GM19035 (cell line): ENCODE data around the gene WWP2.
A peak's percentile ranks its signal among the peaks of the same experiment; 100 is the strongest.
"Not testable (repeated sequence)": the region's sequence is repeated elsewhere in the genome, so short reads cannot be mapped to it uniquely, and the experiment has no call there.

Experiments used
- ATAC-seq: cut with Tn5 transposase; IDR thresholded peaks from one replicate; pipeline ENCODE4 v1.9.1; 2021; ENCODE audit not compliant: unreplicated experiment

Gene WWP2

DNA sequence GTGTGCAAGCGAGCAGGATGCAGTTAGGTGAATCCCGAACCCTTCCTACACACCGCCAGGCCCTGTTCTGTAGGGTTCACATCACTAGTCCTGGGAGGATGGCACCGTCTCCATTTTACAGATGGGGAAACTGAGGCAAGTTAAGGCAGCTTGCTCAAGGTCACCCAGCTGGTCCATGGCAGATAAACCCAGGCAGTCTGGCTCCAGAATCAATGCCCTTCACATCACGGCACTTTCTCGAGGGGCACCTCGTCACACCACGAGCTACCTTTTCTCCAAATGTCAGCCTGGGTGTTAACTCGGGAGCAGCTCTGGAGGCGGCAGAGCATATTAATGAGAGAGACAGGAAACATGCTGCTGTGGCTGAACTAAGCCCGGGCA, 16.9 kb upstream of the WWP2 start:
- no peak for ATAC-seq

GRCh38 chr16:69745959-69746358, 16.2 kb upstream of the WWP2 start:
- no peak for ATAC-seq

DNA sequence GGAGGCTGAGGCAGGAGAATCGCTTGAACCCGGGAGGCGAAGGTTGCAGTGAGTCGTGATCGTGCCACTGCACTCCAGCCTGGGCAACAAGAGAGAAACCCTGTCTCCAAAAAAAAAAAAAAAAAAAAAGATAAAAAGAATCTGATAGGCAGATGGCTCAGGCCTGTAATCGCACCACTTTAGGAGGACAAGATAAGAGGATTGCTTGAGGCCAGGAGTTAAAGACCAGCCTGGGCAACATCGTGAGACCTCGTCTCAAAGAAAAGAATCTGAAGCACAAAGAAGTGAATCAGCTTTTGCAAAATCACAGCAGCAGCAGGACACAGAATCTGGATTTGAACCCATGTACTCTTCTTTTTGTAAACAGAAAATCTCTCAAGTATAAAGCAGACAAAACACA, 15.0 kb upstream of the WWP2 start:
- no peak for ATAC-seq

DNA sequence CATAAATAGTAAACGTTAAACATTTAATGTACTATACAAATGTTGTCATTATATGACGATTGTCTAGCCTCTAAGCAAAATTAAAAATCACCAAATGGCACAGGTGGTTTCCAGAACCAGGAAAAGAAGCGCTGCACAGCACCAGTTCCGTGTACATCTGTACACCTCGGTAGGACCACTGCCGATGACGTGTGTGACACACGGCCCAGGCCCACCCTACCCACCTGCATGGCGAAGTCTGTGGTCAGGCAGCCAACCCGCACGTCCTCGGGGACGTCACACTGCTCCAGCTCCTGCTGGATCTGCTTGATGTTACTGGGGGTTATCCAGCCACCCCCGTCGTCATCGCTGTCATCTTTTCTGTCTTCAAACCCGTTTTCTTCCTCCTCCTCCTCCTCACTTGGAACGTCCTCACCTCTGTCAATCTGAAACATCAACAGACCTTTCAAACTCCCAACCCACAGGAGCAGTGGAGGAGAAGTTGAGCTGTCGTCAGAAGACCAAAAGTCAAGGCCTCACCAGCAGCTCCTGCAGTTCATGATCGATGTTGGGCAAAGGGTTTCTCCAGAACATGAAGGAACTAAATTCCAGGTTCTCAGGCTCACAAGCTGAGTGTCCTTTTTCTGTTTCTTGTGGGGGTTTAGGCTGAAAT, 13.3 kb upstream of the WWP2 start:
- ATAC-seq = no peak

- ATAC-seq = peak; percentile 9
Measured at GRCh38 chr16:69754143-69754468, 8.0 kb upstream of the WWP2 start.

DNA sequence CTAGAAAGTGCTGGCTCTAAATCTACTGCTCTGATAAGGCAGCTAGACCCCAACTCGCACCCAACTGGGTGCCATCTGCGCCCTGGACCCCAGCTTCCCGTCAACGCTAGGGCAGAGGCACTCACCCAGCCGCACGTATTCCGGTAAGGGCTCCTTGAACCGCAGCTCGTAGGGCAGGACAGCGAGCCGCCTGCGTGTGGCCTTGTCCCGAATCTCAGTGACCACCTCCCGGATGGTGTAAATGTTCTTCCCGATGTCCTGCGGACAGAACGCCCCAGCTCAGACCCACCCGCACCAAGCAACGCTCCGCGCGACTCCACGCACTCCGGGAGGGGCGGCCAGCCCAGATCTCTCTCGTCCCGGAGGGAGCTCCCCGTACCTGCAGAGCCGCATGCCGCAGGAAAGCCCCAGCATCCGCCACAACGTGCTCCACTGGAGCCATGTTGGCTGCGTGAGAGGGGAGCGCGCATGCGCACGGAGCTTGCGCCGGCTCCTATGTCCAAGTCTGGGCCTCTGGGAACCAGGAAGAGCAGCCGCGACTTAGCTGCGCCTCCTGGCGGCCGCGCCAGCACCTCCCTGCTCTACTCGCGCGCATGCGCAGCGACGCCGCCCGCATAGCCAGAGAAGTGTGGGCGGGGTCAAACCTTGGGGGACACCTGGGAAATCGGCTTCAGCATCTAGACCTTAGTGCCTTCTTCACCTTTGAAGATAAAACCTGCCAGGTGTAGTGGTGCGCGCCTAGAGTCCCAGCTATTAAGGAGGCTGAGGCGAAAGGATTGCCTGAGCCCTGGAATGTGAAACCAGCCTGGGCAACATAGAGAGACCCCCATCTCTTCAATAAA, 7.4 kb upstream of the WWP2 start, which contains the start of gene NOB1:
NOB1 (minus strand) TSS at position 458 of the 842 bp plus-strand sequence; CDS start at position 442, 16 bp downstream.
- peak; percentile 96 for ATAC-seq

- ATAC-seq = no peak
Measured at GRCh38 chr16:69756705-69757104, 5.4 kb upstream of the WWP2 start.

DNA sequence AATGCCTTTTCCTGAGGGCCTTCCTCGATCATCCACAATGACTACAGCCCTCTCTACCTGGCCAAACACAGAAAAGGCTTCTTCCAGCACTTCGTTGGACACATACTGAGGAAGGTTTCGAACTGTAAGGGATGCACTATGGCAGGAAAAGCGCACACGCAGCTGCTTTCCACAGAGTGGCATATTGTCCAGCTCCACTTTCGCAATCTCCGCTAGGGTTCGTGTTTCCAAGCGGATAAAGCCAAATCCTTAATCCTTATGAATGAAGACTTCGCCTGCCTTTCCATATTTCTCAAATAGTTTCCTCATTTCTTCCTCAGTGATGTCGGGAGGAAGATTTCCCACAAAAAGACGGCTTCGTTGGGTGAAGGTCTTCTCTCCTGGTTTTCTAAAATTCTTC, 4.8 kb upstream of the WWP2 start:
- not testable (repeated sequence) for ATAC-seq

GRCh38 chr16:69762814-69763598, 874 bp downstream of the WWP2 start:
- peak; percentile 24 for ATAC-seq

- ATAC-seq = no peak
Measured at GRCh38 chr16:69763599-69763942, 1.4 kb downstream of the WWP2 start.

DNA sequence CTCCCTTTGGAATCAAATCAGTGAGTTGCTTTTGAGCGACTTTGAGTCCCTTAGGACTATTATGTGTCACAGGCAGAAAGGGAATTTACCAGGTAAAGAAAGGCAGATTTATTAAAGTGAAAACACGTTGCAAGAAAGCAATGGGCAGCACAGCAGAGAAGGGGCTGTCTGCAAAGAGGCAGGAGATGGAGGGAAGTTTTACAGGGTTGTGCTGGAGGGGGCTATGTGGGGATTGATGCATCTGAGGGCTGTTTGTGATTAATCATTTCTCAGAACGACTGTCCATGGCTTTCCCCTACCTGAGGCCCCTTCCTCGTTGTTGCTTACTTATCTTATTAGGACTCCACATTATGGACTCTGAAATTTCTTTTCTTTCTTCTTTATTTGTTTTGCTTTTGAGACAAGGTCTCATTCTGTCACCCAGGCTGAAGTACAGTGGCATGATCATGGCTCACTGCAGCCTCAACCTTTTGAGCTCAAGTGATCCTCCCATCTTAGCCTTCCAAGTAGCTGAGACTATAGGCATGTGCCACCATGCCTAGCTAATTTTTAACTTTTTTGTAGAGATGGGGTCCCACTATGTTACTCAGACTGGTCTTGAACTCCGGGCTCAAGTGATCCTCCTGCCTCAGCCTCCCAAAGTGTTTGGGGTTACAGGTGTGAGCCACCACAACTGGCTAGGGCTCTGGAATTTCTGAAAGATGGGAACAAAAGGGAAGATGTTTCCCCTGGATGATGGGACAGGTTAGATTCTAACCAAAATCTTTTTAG, 5.5 kb downstream of the WWP2 start:
- ATAC-seq = no peak

- ATAC-seq = no peak
Measured at GRCh38 chr16:69768666-69769065, 6.5 kb downstream of the WWP2 start.

- no peak for ATAC-seq
Measured at GRCh38 chr16:69769404-69769803, 7.3 kb downstream of the WWP2 start.

GRCh38 chr16:69771651-69771967, 9.5 kb downstream of the WWP2 start:
- ATAC-seq = no peak

DNA sequence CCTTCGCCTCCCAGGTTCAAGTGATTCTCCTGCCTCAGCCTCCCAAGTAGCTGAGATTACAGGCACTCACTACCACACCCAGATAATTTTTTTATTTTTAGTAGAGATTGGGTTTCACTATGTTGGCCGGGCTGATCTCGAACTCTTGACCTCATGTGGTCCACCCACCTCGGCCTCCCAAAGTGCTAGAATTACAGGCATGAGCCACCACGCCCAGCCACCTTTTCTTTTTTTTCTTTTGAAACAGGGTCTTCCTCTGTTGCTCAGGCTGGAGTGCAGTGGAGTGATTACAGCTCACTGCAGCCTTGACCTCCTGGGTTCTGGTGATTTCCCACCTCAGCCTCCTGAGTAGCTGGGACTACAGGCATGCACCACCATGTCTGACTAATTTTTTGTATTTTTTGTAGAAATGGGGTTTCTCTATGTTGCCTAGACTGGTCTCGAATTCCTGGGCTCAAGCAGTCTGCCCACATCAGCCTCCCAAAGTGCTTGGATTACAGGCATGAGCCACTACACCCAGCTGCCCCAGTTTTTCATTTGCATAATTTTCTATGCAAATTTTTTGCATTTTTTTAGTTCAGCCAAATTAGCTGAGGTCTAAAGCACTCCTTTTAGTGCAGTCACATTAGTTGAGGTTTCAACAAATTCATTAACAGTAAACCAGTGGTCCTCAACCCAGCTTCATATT, 11.3 kb downstream of the WWP2 start:
- ATAC-seq = no peak

- ATAC-seq = no peak
Measured at GRCh38 chr16:69775563-69775962, 13.4 kb downstream of the WWP2 start.

GRCh38 chr16:69779724-69780123, 17.6 kb downstream of the WWP2 start:
- no peak for ATAC-seq

DNA sequence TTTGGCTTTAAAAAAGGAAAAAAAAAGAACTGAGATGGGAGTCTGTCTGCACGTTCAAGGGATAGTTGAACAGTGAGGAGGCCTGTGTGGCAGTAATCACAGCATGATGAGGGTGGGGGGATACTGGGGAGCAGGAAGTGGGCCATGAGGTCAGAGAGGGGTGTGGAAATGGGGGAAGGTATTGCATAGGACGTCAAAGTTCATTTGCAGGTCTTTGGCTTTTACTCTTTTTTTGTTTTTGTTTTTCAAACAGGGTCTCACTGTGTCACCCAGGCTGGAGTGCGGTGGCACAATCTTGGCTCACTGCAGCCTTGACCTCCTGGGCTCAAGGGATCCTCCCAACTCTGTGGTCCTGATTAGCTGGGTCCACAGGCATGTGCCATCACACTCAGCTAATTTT, 19.0 kb downstream of the WWP2 start:
- no peak for ATAC-seq

DNA sequence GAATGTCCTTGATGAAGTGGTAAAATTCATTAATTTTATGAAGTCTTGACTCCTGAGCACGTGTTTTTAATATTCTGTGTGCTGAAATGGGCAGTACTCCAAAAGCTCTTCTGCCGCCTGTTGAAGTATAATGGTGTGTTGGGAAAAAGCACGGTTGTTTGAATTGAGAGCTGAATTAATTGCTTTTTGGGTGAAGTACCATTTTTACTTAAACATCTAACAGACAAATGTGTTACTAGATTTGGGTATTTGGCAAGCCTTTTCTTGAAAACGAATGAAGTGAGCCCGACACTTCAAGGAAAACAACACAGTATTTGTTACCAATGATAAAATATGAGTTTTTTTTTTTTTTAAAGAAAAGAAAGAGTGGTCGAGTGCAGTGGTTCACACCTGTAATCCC, 22.5 kb downstream of the WWP2 start:
- ATAC-seq = no peak

DNA sequence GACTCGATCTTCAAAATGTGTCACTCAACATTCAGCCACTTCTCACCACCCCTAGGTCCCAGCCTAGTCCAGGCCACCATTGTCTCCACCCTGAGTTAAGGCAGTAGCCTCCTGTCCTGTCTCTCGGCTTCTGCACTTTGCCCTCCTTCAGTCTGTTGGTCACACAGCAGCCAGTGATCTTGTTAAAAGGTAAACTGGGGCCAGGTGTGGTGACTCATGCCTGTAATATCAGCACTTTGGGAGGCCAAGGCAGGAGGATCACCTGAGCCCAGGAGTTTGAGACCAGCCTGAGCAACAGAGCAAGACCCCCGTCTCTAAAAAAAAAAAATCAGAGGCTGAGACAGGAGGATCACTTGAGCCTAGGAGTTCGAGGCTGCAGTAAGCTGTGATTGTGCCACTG, 25.8 kb downstream of the WWP2 start:
- ATAC-seq = no peak

GRCh38 chr16:69791391-69791847, 29.3 kb downstream of the WWP2 start:
- ATAC-seq = not testable (repeated sequence)
